Left forelimb (tissue), 1 donor: ENCODE data around the gene IQCB1.
"Not testable (repeated sequence)": the region's sequence is repeated elsewhere in the genome, so short reads cannot be mapped to it uniquely, and the experiment has no call there.

Experiments
- DNase-seq: peaks from one replicate; pipeline ENCODE4 v3.0.0-alpha.2; 2018; ENCODE audit warnings: low spot score

IQCB1 gene, protein sequence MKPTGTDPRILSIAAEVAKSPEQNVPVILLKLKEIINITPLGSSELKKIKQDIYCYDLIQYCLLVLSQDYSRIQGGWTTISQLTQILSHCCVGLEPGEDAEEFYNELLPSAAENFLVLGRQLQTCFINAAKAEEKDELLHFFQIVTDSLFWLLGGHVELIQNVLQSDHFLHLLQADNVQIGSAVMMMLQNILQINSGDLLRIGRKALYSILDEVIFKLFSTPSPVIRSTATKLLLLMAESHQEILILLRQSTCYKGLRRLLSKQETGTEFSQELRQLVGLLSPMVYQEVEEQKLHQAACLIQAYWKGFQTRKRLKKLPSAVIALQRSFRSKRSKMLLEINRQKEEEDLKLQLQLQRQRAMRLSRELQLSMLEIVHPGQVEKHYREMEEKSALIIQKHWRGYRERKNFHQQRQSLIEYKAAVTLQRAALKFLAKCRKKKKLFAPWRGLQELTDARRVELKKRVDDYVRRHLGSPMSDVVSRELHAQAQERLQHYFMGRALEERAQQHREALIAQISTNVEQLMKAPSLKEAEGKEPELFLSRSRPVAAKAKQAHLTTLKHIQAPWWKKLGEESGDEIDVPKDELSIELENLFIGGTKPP

DNA sequence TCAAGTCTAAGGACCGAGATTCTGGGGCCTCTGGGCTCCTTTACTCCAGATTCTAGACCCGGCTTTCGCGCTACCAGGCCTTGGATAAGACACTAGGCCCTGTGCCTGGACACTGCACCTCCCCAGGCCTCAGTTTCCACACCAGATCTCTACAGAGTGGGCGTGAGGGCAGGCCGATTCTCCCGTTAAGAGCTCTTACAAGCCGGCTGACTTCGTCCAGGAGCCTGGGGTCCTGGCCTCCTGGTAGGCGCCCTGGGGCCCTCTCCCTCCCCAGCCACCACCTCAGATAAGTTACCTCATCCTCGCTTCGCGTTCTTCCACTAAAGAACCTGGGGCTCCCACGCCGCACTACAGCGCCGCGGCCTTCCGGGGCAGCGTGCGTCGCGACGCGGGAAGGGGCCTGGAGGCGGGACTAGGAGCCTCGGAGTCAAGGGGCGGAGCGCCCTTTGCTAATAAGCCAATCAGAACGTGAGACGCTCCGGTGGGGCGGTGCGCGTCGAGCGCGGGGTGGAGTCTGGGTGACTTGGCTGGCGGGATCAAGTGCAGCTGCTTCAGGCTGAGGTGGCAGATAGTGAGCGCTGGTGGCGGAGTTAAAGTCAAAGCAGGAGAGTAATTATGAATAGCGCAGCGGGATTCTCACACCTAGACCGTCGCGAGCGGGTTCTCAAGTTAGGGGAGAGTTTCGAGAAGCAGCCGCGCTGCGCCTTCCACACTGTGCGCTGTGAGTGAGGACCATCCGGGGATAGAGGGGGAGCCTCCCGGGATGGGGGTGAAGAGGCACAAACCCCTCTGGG is at the start of gene IQCB1, which contains the start of gene EAF2:
TSS of gene IQCB1 (minus strand) at position 390 of the 794 bp plus-strand sequence. CDS start 6,100 bp downstream, outside the sequence.
TSS of gene EAF2 (plus strand) at position 539 of the 794 bp plus-strand sequence. CDS start at position 616, 77 bp downstream.
- peak; percentile 96 for DNase-seq

DNA sequence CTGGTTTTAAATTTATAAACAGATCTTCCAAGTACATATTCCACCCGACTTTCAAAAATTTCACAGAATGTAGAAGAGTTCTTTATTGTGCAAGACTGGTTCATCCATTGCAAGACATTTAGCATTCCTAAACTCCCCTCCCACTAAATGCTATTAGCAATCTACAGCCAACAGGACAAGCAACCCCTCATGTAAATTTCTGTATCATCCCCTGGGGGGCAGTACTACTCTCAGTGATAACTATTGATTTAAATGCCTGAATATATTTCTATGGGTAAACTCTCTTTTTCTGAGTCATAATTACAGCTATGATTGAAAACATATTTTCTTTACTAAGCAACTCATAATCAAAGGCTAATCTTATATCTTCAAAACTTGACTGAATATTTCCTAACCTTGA is 48.6 kb upstream of the IQCB1 start:
- no peak for DNase-seq

DNA sequence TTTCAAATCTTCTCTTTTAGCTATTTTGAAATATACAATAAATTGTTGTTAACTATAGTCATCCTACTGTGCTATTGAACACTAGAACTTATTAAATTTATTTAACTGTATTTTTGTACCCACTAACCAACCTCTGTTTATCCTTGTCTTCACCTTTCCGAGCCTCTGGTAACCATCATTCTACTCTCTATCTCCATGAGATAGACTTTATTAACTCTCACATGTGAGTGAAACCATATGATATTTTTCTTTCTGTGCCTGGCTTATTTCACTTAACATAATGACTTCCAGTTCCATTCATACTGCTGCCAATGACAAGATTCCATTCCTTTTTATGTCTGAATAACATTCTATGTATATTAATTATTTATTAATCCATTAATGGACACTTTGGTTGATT is 43.6 kb upstream of the IQCB1 start:
- no peak for DNase-seq

DNA sequence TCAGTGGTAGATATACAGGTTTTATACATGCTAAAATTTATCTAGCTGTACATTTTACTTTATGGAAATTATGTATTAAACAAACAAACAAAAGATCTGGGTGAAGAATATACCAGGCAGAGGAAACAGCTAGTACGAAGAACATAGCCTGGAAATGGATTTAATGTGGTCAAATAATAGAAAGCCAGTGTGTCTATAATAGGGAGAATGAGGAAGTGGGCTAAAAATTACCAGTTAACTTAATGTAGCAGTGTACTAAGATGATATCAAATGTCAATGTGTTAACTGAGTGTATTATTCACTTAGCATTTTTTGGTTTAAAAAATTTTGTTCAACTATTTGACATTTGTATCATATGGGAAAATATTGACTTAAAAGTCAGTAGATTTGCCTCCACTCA is 36.6 kb upstream of the IQCB1 start:
- DNase-seq = no peak

DNA sequence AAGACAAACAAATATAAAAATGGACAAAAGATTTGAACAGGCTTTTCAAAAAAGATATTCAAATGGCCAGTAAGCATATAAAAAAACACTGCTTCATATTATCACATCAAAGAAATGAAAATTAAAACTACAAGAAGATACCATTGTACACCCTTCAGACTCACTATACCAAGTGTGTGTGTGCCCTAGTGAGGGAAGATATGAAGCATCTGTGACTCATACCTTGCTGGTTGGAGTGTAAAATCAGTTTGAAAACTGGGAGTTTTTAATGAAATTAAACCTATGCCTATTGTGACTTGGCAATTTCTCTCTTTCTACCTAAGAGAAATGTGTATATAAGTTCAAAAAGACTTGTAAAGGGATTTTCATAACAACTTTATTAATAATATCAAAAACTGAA is 35.9 kb upstream of the IQCB1 start:
- DNase-seq = no peak

DNA sequence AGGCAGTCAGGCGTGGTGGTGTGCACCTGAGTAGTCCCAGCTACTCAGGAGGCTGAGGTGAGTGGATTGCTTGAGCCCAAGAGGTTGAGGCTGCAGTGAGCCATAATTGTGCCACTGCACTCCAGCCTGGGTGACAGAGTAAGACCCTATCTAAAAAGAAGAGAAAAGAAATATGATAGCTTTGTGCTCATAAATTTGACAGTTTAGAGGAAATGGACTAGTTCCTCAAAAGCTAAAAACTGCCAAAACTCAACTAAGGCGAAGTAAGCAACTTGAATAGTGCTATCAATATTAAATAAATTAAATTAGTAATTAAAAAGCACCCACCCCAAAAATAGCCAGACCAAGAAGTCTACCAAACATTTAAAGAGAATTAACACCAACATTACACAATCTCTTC is 34.9 kb upstream of the IQCB1 start:
- no peak for DNase-seq

DNA sequence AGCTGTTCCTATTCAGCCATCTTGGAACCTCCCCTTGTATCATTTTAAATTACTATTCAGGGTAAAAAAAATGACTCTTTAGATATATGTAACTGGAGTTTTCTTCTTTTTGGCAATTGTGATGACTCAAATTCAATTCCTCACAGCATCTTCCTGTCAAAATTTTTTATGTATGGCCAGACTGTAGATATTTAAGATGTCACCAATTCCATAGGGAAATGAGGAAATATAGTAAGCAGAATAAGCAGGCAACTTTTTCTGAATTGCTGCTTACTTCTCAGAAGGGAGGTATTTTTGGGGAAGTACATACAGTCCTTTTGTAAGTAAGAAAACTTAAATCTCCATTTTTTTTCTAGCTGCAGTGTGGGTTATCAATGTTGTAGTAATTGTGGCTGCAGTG is 28.9 kb upstream of the IQCB1 start:
- DNase-seq = no peak

DNA sequence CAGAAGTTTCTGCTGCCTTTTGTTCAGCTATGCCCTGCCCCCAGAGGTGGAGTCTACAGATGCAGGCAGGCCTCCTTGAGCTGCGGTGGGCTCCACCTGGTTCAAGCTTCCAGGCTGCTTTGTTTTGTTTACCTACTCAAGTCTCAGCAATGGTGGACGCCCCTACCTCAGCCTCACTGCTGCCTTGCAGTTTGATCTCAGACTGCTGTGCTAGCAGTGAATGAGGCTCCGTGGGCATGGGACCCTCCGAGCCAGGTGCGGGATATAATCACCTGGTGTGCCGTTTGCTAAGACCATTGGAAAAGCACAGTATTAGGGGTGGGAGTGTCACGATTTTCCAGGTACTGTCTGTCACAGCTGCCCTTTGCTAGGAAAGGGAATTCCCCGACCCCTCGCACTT is 28.4 kb upstream of the IQCB1 start:
- not testable (repeated sequence) for DNase-seq

DNA sequence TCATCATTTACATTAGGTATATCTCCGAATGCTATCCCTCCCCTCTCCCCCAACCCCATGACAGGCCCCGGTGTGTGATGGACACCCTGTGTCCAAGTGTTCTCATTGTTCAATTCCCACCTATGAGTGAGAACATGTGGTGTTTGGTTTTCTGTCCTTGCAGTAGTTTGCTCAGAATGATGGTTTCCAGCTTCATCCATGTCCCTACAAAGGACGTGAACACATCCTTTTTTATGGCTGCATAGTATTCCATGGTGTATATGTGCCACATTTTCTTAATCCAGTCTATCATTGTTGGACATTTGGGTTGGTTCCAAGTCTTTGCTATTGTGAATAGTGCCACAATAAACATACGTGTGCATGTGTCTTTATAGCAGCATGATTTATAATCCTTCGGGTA is 22.9 kb upstream of the IQCB1 start:
- not testable (repeated sequence) for DNase-seq

DNA sequence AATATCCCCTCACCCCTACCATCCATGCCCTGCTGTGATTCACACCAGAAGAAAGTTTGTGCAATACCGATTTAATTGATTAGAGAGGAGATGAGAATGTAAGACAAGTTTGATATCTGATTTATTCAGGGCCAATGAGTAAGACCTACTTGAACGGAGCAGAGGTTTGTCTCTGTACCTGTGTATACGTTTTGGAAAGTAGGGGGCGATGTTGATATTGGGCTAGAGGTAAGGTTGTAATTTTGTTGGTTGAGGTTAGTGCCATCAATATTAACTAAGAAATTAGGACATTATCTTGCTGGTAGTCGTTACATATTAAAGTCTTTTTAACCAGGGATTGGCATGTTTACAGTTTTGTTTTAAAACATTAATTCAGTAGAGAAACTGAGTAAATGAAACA is 20.7 kb upstream of the IQCB1 start:
- DNase-seq = no peak

DNA sequence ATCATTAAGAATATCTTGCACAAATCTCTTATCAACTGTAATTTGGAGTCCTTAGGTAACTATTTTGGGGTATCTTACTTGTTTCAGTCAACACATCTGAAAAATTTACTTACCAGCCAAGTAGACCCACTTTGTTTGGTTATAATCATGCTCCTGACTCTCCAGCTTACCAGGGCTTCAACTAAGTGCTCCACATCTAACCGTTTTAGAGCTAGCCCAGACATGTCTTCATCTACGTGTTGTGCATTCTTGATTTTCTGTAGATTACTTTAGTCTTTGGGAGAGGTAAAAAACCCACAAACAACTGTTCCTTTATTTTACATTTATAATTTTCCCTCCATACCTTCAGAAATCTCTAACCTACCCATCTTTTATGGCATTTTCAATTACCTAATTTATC is 17.4 kb upstream of the IQCB1 start:
- no peak for DNase-seq

DNA sequence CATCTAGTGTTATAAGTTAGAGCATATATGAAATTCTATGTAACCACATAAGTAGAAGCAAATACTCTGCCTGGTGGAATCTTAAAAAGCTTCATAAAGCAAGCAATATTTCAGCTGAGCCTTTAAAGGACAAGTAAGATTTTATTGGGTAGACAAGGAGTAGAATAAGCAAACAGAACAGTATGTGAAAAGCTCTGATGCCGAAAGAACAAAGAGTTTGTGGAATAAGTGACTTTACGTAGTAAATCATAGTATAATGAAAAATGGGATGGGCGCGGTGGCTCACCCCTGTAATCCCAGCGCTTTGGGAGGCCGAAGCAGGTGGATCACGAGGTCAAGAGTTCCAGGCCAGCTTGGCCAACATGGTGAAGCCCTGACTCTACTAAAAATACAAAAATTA is 10.0 kb upstream of the IQCB1 start:
- no peak for DNase-seq

DNA sequence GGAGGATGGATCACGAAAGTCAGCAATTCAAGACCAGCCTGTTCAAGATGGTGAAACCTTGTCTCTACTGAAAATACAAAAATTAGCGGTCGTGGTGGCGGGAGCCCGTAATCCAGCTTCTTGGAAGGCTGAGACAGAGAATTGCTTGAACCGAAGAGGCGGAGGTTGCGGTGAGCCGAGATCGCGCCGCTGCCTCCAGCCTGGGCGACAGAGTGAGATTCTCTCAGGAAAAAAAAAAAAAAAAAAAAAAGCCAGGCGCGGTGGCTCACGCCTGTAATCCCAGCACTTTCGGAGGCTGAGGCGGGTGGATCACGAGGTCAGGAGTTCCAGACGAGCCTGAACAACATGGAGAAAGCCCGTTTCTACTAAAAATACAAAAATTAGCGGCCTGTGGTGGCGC is 5.1 kb upstream of the IQCB1 start:
- no peak for DNase-seq

DNA sequence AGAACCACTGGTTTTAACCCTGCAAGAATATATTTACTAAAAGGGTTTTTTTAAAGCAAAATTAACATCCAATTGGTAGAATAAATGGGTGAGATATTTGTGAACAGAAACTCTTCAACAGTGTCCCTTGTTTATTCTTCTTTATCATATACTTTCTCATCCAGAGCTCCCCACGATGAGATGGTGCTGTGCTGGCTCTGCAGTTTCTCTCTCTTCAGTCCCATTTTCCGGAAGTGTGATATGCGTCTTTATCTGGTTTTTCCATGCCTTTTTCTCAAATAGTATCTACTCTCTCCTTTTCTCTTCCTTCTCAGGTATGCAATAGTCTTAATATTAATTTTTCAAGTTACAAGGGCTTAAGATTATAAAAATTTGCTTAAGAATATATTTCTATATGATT is 1.6 kb upstream of the IQCB1 start:
- no peak for DNase-seq

DNA sequence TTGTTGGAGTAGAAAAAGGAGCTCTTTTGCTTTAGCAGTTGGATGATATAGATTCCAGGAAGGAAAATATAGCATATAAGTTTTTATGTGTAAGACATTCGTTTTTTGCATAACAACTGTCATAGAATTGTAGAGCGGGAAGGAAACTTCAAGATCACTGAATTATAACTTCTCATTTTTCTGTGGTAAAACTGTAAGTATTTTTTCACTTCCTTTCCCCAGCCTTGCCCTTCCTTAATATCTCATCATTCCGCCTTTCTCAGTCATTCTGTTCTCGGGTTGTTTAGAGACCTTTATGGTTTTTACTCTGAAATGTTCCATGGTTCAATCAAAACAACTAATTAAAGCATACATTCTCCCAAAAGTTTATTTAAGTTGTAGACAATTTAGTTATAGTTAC is 1.2 kb upstream of the IQCB1 start:
- no peak for DNase-seq

DNA sequence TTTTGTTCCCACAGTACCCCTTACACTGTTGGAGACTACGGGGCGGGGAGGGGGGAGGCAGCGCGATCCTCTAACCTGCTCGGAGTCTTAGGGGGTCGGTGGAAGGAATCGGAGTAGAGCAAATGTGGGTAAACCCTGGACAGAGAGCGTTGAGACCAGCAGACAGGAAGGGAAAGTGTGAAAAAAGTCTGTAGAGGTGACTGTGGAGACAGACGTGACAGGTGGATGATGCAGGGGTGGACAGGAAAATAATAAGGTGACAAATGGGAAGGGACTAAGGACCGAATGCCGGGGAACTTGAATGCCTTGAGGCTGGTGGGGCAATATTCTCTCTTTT is 573 bp upstream of the IQCB1 start:
- no peak for DNase-seq

DNA sequence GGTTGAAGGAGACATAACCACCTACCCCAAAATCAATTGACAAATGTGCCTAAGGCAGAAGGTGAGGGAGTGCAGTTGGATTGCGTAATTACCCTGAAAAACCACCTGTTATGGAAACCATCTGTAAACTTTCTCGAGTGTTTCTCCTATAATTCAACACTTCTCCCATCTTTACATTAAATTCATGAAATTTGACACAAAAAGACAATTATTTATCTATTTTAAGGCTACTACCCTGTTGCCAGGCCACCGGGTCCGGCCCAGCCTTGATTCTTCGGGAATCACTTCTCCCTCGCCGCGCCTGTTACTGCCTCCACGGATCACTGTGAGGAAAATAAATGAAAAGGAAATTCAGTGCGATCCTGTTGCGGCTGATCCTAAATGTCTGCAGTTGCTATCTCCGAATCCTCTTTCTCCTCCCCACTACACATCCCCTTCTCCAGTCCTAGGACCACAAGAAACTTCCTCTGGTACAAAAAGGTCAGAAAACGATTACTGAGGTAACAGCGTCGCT is 646 bp downstream of the IQCB1 start:
- DNase-seq = no peak

DNA sequence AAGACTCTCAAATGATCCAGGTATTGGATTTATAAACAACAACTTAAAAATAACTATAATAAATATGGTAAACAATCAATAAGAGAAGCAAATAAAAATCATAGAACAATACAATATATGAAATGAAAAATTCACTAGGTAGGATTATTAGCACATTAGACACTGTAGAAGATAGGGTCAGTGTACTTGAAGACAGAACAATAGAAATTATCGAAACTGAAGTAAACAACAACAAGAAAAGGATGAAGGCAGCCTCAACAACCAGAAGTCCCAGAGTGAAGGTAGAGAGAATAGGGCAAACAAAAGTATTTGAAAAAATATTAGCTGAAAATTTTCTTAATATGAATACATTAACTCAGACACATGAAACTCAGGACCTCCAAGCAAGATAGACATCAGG is 11.9 kb downstream of the IQCB1 start:
- DNase-seq = no peak

DNA sequence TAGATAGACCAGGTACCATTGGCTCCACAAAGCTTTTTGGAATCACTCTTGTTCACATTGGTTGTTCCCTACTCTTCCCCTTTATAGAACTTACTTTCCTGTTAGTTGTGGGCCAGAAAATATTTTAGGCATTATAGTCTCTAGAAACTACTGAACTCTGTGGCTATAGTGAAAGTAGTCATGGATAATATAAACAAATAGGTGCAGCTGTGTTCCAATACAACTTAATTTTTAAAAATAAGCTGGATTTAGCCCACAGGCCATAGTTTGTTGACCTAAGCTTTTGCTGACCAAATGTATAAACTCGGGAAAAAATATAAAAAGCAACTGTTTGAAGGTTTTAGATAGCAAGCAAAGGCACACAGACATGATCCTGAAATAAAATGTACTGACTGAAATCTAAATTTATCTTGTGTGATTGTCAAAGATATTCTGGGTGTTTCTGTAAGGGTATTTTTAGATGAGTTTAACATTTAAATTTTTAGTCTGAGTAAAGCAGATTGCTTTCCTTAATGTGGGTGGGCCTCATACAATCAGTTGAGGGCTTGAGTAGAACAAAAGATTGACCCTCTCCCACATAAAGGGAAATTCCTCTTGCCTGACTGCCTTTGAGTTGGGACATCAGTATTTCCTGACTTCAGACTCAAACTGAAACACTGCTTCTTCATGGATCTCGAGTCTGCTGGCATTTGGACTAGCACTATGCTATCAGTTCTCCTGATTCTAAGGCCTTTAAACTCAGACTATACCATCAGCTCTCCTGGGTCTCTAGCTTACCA is 13.2 kb downstream of the IQCB1 start:
- no peak for DNase-seq

DNA sequence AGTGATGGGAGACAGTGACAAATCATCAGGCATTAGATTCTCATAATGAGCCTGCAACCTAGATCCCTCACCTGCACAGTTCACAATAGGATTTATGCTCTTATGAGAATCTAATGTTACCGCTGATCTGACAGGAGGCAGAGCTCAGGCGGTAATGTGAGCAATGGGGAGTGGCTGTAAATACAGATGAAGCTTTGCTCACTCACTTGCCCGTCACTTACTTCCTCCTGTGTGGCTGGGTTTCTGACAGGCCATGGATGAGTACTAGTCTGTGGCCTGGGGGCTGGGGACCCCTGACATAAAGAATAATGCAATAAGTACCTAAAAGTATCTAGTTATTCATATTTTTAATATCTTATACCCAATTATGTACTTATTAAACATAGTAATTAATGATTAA is 15.6 kb downstream of the IQCB1 start:
- no peak for DNase-seq

DNA sequence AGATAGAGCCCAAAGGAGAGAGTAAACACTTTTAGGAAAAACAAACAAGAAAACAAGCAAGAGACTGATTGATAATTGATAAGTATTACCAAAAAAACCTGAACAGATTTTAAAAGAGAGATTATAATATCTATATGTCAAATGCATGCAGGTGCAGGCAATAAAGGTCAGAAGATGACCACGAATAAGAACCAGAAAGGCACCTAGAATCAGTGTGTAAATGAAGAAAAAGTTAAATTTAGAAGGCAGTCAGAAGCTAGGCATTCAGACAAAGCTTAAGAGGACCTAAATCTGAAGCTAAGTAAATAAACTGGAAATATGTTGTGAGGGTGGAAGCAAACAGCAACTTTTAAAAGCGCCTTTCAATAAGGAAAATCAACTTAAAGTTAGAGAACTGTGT is 16.3 kb downstream of the IQCB1 start:
- DNase-seq = no peak

DNA sequence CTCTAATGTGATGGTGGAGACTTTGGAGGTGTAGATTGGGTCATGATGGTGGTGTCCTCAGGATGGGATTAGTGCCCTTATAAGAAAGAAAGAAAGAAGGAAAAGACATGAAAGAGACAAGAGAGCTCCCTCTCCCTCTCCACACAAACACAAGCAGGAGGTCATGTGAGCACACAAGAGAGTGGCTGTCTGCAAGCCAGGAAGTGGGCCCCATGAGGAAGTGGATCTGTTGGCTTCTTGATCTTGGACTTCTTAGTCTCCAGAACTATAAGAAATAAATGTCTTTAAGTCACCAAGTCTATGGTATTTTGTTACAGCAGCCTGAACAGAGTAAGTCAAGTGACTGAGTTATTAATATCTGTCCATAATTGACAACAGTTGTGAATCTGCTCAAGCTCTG is 17.1 kb downstream of the IQCB1 start:
- DNase-seq = no peak
